ENCODE data around the gene ZNF423.

Gene ZNF423

DNA sequence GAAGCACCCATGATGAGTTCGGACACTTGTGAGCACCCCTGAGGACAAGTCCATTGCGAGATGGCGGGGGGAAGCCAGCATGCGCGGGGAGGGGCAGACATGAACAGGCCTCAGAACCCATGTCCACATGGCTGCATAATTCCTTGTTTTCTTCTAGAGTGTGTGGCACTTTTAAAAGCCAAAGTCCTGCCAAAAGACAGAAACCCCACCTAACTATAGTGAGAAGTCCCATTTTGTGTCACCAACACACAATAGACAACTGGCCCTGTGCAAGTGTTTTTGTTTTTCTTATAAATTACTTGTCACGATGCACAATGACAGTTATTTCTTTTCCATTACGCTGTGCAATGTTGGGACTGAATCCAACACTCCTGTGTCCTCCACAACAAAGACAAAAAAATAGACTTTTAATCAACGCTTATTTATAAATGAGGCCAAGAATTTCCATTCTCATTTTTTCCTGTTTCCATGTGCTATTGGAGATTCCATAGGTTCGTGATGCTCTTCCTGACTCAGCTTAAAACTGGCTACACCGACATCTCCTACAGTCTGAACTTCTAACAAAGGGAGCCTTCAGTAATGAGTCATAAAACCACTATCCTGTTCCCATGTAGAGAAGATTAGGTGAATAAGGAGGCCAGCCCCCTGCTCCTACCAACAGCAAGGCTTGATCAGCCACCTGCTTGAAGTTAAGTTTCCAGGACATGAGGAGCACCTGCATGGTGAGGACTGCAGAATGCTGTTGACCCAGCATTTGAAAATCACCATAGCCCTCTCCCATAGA, 98.9 kb downstream of the ZNF423 start:
- in situ Hi-C loops (cut with MboI; ENCODE audit: low sequenced_read_pairs): no loop called here

GRCh38 chr16:49755716-49756505, 100.0 kb downstream of the ZNF423 start:
- in situ Hi-C loops (cut with MboI; ENCODE audit: low sequenced_read_pairs): no loop called here

DNA sequence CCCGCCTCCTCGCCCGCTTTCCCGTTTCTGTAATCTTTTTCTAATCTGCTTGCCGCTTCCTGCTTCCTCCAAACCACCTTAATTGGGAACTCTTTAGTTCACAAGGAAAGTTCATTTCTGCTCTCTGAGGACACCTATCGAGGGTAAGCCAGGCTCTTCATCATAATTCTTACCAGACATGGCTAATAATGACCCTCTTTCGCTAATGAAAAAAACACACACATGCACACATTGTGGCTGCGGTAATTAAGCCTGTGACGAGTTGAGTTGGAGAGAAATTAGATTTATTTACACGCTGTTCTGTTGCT, 100.6 kb downstream of the ZNF423 start:
- in situ Hi-C loops (cut with MboI; ENCODE audit: low sequenced_read_pairs): no loop called here

GRCh38 chr16:49754495-49755312, 101.2 kb downstream of the ZNF423 start:
- in situ Hi-C loops (cut with MboI; ENCODE audit: low sequenced_read_pairs): no loop called here

- in situ Hi-C loops (cut with MboI; ENCODE audit: low sequenced_read_pairs): no loop called here
Observed at GRCh38 chr16:49750341-49751000, 105.4 kb downstream of the ZNF423 start.

DNA sequence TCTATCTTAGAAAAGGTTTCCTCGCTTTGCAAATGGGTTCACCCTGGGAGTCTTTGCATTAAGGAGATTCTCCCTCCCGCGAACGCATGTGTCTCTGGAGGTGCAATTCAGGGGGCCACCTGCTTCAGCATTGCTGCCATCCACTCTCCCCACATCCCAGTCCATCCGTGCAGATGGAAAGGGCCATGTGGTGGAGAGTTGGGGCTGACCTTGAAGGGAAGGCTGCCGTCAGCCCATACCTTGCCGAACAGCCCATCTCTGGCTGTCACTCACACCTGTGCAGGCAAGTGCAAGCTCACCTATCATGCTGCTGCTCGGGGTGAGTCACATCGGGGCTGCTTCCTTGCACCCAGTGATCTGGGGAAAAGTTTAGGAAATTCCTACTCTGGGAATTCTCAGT, 106.1 kb downstream of the ZNF423 start:
- in situ Hi-C loops (cut with MboI; ENCODE audit: low sequenced_read_pairs): no loop called here

- in situ Hi-C loops (cut with MboI; ENCODE audit: low sequenced_read_pairs): no loop called here
Observed at GRCh38 chr16:49748322-49748721, 107.6 kb downstream of the ZNF423 start.

DNA sequence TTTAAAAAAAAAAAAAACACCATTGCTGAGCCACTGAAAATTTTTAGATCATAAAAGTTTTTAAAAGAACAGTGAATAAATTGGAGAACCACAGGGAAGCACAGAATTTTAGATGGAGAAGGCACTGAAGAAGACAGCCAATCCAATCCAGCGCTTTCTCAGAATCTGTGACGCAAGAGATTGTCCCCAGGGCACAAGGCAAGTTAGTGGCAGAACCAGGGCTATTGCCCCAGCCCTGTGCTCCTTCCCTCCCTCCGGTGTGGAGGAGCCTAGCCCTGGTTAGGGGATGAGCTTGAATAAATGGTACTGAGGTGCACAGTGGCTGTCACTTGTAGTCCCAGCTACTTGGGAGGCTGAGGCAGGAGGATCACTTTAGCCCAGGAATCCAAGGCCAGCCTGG, 108.3 kb downstream of the ZNF423 start:
- in situ Hi-C loops (cut with MboI; ENCODE audit: low sequenced_read_pairs): no loop called here

DNA sequence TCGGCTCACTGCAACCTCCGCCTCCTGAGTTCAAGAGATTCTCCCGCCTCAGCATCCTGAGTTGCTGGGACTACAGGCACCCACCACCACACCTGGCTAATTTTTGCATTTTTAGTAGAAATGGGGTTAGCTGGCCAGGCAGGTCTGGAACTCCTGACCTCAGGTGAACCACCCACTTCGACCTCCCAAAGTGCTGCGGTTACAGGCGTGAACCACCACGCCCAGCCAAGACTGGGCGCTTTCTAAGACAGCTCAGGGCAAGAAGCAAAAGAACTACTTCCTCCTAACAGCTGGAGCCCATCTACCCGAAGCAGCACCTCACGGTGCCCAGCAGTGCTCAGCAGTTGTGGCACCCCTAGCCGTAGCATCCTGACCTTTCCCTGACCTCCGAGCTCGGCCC, 109.4 kb downstream of the ZNF423 start:
- in situ Hi-C loops (cut with MboI; ENCODE audit: low sequenced_read_pairs): no loop called here

GRCh38 chr16:49745311-49745747, 110.6 kb downstream of the ZNF423 start:
- in situ Hi-C loops (cut with MboI; ENCODE audit: low sequenced_read_pairs): no loop called here

- in situ Hi-C loops (cut with MboI; ENCODE audit: low sequenced_read_pairs): no loop called here
Observed at GRCh38 chr16:49744244-49745220, 111.4 kb downstream of the ZNF423 start.

- in situ Hi-C loops (cut with MboI; ENCODE audit: low sequenced_read_pairs): no loop called here
Observed at GRCh38 chr16:49743658-49744057, 112.3 kb downstream of the ZNF423 start.

GRCh38 chr16:49743203-49743464, 112.8 kb downstream of the ZNF423 start:
- in situ Hi-C loops (cut with MboI; ENCODE audit: low sequenced_read_pairs): no loop called here

DNA sequence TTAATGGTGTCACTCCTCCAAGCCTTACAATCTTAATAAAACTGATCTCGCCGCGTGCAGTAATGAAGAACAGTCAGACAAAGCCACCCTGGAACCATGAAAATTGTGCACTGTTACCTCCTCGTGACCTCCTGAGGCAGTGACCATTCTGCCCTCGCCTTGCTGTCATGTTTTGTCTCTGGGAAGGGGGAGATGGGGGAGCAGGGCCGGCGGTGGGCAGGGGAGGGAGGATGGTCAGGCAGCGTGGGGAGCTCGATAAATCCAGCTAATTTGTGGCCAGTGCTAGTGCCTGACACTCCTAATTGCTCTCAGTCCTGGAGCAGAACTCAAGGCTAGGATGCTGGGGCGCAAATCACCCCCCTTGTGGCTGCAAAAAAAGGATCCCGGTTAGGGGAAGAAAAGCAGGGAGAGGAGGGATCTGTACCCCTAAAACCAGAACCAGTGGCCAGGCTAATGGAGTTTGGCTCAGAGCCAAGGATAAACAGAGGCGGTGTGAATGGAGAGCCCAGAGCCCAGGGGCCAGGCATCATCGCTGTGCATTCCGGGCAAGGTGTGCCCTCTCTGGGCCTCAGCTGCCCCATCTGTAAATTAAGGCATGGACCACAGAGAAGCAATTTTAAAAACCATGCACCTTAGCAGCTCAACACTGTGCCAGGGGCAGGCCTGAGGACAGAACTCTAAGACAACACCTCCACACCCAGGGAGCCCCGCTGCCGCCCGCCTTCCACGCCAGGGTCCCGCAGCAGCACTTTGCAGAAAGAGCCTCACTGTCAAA, 113.3 kb downstream of the ZNF423 start:
- in situ Hi-C loops (cut with MboI; ENCODE audit: low sequenced_read_pairs): no loop called here

DNA sequence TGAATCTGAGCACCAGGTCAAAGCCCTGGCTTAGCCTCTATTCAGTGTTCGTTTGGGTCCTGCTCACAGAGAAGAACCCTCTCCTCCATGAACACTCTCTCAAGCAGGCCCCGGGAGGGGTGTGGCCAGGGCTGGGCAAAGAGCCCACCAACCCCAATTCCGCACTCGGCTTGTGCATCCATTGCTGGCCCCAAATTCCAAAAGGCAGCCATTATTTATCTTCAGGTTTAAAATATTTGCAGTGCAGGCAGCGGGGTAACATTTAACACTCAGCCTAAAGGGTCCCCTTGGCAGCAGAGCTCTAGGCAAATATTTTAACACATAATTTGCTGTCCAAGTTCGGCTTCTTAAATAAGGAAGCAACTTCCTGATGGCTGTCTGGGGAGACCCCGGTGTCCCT, 115.7 kb downstream of the ZNF423 start:
- in situ Hi-C loops (cut with MboI; ENCODE audit: low sequenced_read_pairs): no loop called here

- in situ Hi-C loops (cut with MboI; ENCODE audit: low sequenced_read_pairs): no loop called here
Observed at GRCh38 chr16:49739381-49739780, 116.5 kb downstream of the ZNF423 start.

- in situ Hi-C loops (cut with MboI; ENCODE audit: low sequenced_read_pairs): no loop called here
Observed at GRCh38 chr16:49738832-49739231, 117.1 kb downstream of the ZNF423 start.

GRCh38 chr16:49738001-49738400, 117.9 kb downstream of the ZNF423 start:
- in situ Hi-C loops (cut with MboI; ENCODE audit: low sequenced_read_pairs): no loop called here

DNA sequence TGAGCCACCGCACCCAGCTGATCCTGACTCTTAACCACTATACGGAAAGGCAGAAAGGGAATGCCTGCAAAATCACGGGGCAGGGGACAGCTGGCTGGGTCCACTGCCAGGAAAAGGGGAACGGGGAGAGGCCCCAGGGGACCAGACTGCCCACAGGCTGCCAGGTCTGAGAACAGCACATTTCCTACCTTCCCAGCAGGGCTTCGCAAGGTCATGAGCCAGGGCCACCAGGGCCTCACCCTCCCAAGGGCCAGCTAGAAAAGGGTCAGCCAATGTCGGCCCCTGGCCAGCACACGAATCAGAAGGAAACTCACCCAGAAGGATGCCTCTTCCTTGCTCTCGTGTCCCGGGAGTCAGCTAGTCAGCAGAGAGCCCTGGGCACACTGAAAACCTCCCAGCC, 118.4 kb downstream of the ZNF423 start:
- in situ Hi-C loops (cut with MboI; ENCODE audit: low sequenced_read_pairs): no loop called here
